Esophagus (tissue), 2 donors: ENCODE results near the gene MACROD2. TPM values are rescaled to one million over a fixed set of nuclear protein-coding genes. Genes with fewer than 3 reads are reported as not detected.
"Not testable (repeated sequence)": the region's sequence is repeated elsewhere in the genome, so short reads cannot be mapped to it uniquely, and the experiment has no call there.

Source experiments
- H3K27ac ChIP-seq, 2 donors: one replicate each; pipeline ENCODE4 v1.5.1; 2013; ENCODE audit warnings: low read depth in 2 of 2, mild to moderate bottlenecking in 2 of 2, inconsistent platforms in 1 of 2, low read length in 1 of 2, moderate library complexity in 1 of 2
- H3K27me3 ChIP-seq, 2 donors: one replicate each; pipeline ENCODE4 v1.6.1; 2013; ENCODE audit warnings: low read length in 2 of 2, control low read depth in 1 of 2, mild to moderate bottlenecking in 1 of 2; ENCODE audit not compliant: insufficient read depth in 2 of 2, control insufficient read depth in 1 of 2
- H3K36me3 ChIP-seq, 2 donors: one replicate each; pipeline ENCODE4 v1.6.1; 2013; ENCODE audit warnings: low read length in 1 of 2; ENCODE audit not compliant: control insufficient read depth in 2 of 2, insufficient read depth in 2 of 2
- H3K4me1 ChIP-seq, 2 donors: one replicate each; pipeline ENCODE4 v1.6.1; 2013; ENCODE audit warnings: low read length in 1 of 2; ENCODE audit not compliant: control insufficient read depth in 2 of 2, insufficient read depth in 2 of 2
- H3K4me3 ChIP-seq, 2 donors: one replicate each; pipeline ENCODE4 v1.5.1; 2013; ENCODE audit warnings: low read length in 2 of 2, mild to moderate bottlenecking in 2 of 2, low read depth in 1 of 2, moderate library complexity in 1 of 2
- H3K9me3 ChIP-seq, 2 donors: one replicate each; pipeline ENCODE4 v1.6.1; 2013; ENCODE audit warnings: mild to moderate bottlenecking in 2 of 2, low read depth in 1 of 2, low read length in 1 of 2, moderate library complexity in 1 of 2; ENCODE audit not compliant: control insufficient read depth in 2 of 2, insufficient read depth in 1 of 2
- WGBS, 2 donors: extraction: QIAGEN DNeasy Blood & Tissue Kit; methylation state at CpG; one replicate each; pipeline ENCODE4 v1.1.7; 2013; 5-methylcytosine and 5-hydroxymethylcytosine counted together
- polyA plus RNA-seq, 2 donors: library from polyadenylated mRNA; stranded (reverse); fragments of 200-250 nt; gene quantifications; one replicate each; pipeline ENCODE4 v1.2.3, GENCODE V29; 2013
- donor health status: healthy with polysubstance abuse.
- donor health status: Bipolar disorder and iron deficiency.

Gene MACROD2
- polyA plus RNA-seq, 2 donors: 0.64 to 1.9 TPM

- Histone ChIP-seq H3K9me3 (no peaks in the 10 kb centered on the region), H3K27me3 (no peaks in the 10 kb centered on the region), H3K4me1 (no peaks in the 10 kb centered on the region), H3K4me3 (no peak overlapping the region), H3K27ac (no peak overlapping the region), H3K36me3 (no peaks in the 10 kb centered on the region)
These were observed 270.9 kb downstream of the MACROD2 start for GRCh38 chr20:14266246-14266645.

GRCh38 chr20:14270751-14271150 lies 275.4 kb downstream of the MACROD2 start:
- H3K36me3 ChIP-seq: not testable (repeated sequence)
- WGBS, 2 donors: 97% methylated on average over 9 of the region's 9 CpGs

GRCh38 chr20:14282140-14282539 lies 286.8 kb downstream of the MACROD2 start:
- WGBS, 2 donors: 89 to 91% methylated on average over 4 of the region's 4 CpGs
- Histone ChIP-seq H3K4me1 (no peaks in the 10 kb centered on the region), H3K27me3 (no peaks in the 10 kb centered on the region)

More at GRCh38 chr20:14270751-14271150, 275.4 kb downstream of the MACROD2 start:
- not testable (repeated sequence) for H3K27me3 ChIP-seq, H3K4me1 ChIP-seq, H3K4me3 ChIP-seq, H3K27ac ChIP-seq, H3K9me3 ChIP-seq

GRCh38 chr20:14284443-14284842 lies 289.1 kb downstream of the MACROD2 start:
- WGBS, 2 donors: 47 to 50% methylated on average over 1 of the region's 1 CpG
- Histone ChIP-seq H3K27ac (no peak overlapping the region), H3K9me3 (peaks cover 0 to under 1% of the 10 kb centered on the region in 2 donors)

More at GRCh38 chr20:14282140-14282539, 286.8 kb downstream of the MACROD2 start:
- Histone ChIP-seq H3K36me3 (no peaks in the 10 kb centered on the region), H3K9me3 (no peaks in the 10 kb centered on the region), H3K27ac (no peak overlapping the region), H3K4me3 (no peak overlapping the region)

GRCh38 chr20:14288341-14289330 lies 293.3 kb downstream of the MACROD2 start:
- no peak overlapping the region for H3K27ac ChIP-seq
- H3K27me3 ChIP-seq: no peaks in the 10 kb centered on the region
- 67 to 74% methylated on average over 3 of the region's 3 CpGs for WGBS, 2 donors
- no peaks in the 10 kb centered on the region for H3K36me3 ChIP-seq
- peaks cover 0 to 2% of the 10 kb centered on the region in 2 donors for H3K9me3 ChIP-seq
- no peaks in the 10 kb centered on the region for H3K4me1 ChIP-seq
- no peak overlapping the region for H3K4me3 ChIP-seq

More at GRCh38 chr20:14284443-14284842, 289.1 kb downstream of the MACROD2 start:
- Histone ChIP-seq H3K36me3 (no peaks in the 10 kb centered on the region), H3K4me3 (no peak overlapping the region), H3K4me1 (no peaks in the 10 kb centered on the region), H3K27me3 (no peaks in the 10 kb centered on the region)

GRCh38 chr20:14291502-14291901 lies 296.2 kb downstream of the MACROD2 start:
- no peaks in the 10 kb centered on the region for H3K36me3 ChIP-seq
- peaks cover 0 to 2% of the 10 kb centered on the region in 2 donors for H3K9me3 ChIP-seq
- no peak overlapping the region for H3K27ac ChIP-seq
- 81 to 88% methylated on average over 1 of the region's 1 CpG for WGBS, 2 donors
- no peak overlapping the region for H3K4me3 ChIP-seq
- no peaks in the 10 kb centered on the region for H3K4me1 ChIP-seq
- no peaks in the 10 kb centered on the region for H3K27me3 ChIP-seq

- WGBS, 2 donors: 33 to 39% methylated on average over 2 of the region's 2 CpGs
- H3K9me3 ChIP-seq: no peaks in the 10 kb centered on the region
- H3K27ac ChIP-seq: no peak overlapping the region
- no peak overlapping the region for H3K4me3 ChIP-seq
- no peaks in the 10 kb centered on the region for H3K36me3 ChIP-seq
- no peaks in the 10 kb centered on the region for H3K27me3 ChIP-seq
- no peaks in the 10 kb centered on the region for H3K4me1 ChIP-seq
These were observed 299.9 kb downstream of the MACROD2 start for GRCh38 chr20:14295238-14295637.

- Histone ChIP-seq H3K27me3 (no peaks in the 10 kb centered on the region), H3K36me3 (no peaks in the 10 kb centered on the region), H3K27ac (no peak overlapping the region), H3K4me3 (no peak overlapping the region), H3K9me3 (no peaks in the 10 kb centered on the region), H3K4me1 (no peaks in the 10 kb centered on the region)
- 44 to 46% methylated on average over 3 of the region's 3 CpGs for WGBS, 2 donors
These were observed 300.5 kb downstream of the MACROD2 start for GRCh38 chr20:14295770-14296309.

GRCh38 chr20:14299831-14300230 lies 304.5 kb downstream of the MACROD2 start:
- WGBS, 2 donors: 83 to 88% methylated on average over 4 of the region's 4 CpGs
- H3K4me1 ChIP-seq: no peaks in the 10 kb centered on the region
- H3K36me3 ChIP-seq: no peaks in the 10 kb centered on the region
- H3K27me3 ChIP-seq: no peaks in the 10 kb centered on the region
- H3K4me3 ChIP-seq: no peak overlapping the region
- H3K27ac ChIP-seq: no peak overlapping the region
- H3K9me3 ChIP-seq: no peaks in the 10 kb centered on the region
